A204.1 (cell line): ENCODE data around the gene C21orf58.
"Not testable (repeated sequence)": the region's sequence is repeated elsewhere in the genome, so short reads cannot be mapped to it uniquely, and the experiment has no call there.

Experiments
- FAIRE-seq: peaks from 2 replicates; lab custom pipeline; 2012; peaks lifted over from hg19 to GRCh38; lab: Jason Lieb, UNC

Gene C21orf58

DNA sequence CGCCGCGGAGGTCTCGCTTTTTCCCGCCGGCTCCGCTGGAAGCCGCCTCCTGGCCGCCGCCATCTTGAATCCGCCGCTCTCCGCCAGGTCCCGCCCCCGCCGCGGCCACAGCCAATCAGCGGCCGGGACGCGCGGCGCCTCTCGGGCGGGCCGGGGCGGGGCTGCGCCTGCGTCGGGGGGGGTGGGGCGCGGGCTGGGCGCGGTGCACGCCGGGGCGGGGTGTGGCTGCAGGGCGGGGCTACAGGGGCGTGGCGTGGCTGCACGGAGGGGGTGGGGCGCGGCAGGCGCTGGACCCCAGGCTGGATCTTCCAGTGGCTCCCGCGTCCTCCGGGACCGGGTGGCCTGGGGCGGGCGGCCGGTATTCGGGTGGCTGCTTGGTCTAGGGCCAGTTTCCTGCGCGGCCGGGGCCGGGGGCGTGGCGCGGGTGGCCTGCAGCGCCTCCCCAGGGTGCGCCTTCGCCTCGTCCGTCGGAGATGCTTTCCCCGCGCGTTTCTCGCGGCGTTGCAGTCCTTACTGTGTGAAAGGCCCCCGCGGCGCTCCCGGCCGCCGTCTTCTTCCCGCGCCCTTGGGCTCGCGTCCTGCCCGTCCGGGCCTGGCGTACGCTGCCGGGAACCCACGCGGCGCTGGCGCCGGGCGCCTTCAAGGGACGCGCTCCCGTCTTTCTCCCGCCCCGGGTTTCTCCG lies 861 bp upstream of the C21orf58 start:
- no peak for FAIRE-seq

DNA sequence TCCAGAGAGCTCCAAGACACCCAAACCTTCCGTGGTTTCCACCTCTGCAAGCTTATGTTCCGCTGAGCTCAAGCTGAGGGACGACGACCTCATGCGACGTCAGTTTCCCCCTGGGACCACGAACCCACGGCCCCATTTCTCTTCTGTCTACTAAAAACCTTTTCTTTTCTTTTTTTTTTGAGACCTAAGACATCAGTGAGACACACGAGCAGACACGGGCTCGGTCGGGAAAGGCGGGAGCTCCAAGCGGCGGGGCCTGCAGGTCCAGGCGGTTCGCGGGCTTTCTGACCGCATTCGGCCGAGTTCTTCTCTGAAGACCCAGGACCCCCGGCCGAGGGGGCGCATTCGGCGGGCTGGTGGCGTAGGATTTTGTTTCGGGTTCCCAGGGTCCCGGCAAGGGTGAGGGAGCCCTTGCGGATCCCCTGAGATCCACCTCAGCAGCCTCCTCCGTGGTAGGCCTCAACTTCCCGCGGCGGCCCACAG lies 402 bp downstream of the C21orf58 start:
- FAIRE-seq: no peak

DNA sequence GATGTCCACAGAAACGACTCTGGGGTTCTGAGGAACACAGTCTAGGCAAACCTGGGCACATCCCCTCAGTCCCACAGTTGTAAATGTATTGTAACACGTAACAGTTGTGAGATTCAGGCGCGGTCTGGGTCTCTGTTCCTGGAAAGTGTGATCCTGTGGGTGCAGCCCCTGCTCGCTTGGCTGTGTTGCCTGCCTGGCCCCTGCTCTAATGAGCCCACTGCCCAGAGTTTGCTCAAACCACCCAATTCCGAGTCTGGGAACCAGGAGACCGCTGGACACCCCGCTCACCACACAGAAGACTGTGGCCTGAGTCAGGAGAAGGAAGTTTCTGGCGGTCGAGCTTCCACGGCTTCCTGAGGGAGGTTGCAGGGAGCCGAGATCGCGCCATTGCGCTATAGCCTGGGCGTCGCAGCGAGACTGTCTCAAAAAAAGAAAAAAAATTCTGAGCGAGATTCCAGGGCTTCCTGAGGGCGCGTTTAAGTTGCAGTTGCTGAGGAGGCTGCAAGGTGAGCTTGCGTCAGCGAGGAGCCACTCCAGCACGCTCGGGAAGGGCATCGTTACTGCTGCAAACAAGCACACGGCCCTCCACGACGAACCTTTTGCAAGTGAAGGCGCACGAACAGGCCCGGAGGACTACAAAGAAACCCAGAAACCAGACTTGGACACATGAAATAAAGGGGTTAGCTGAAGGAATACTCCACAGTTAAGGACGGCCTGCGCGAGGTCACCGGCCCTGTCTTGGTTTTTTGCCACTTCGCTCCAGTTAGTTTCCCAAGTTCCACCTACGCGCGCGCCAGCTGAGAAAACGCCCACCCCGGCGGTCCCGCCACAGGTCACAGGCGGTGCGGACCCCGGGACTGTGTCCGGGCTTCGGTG lies 1.1 kb downstream of the C21orf58 start:
- FAIRE-seq: no peak

DNA sequence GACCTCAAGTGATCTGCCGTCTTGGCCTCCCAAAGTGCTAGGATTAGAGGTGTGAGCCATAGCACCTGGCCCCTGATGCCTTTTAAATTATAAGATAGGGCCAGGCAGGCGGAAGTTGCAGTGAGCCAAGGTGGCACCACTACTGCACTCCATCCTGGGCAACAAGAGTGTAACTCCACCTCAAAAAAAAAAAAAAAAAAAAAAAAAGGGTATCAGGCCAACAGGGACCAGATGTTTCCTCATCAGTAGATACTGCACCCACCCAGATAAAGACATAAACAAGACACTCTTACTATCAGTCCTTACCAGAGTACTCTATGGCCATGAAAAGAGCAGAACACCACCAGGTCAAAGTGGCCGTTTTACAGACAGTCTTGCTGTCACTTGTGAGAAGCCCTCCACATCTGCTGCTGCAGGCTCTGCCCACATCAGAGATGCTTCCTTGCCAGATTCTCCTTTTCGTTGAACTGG lies 3.3 kb downstream of the C21orf58 start:
- no peak for FAIRE-seq

DNA sequence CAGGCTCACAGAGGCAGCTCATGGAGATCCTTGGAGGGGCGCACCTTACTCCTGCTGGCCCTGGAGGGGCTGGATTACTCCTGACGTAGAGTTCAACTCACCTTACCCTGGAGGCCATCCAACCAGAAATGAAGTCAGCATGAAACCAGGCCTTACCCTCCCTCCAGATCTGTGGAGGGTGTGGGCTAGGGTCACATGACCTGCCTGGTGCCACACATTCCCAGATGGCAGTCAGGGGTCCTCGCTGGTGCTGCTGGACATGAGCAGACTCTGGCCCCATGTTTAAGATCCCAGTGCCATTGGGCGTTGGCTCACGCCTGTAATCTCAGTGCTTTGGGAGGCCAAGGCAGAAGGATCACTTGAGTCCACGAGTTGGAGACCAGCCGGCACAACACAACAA lies 4.5 kb downstream of the C21orf58 start:
- no peak for FAIRE-seq

DNA sequence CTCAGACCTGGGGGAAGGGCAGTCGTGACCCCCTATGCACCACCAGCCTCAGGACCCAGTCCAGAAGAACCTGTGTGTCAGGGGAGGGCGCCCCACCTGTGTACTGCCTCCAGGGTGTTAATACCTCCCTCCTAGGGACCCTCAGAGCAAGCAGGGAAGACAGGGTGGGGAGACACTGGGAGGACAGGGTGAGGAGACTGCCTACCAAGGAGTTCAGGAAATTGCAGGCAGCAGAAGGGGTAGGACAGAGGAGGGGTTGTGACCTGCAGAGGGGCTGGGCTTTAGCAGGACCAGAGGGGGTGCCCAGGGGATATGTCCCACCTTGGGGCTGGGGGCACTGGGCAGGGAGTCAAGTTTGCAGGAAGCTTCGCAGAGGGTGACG lies 5.2 kb downstream of the C21orf58 start:
- no peak for FAIRE-seq

DNA sequence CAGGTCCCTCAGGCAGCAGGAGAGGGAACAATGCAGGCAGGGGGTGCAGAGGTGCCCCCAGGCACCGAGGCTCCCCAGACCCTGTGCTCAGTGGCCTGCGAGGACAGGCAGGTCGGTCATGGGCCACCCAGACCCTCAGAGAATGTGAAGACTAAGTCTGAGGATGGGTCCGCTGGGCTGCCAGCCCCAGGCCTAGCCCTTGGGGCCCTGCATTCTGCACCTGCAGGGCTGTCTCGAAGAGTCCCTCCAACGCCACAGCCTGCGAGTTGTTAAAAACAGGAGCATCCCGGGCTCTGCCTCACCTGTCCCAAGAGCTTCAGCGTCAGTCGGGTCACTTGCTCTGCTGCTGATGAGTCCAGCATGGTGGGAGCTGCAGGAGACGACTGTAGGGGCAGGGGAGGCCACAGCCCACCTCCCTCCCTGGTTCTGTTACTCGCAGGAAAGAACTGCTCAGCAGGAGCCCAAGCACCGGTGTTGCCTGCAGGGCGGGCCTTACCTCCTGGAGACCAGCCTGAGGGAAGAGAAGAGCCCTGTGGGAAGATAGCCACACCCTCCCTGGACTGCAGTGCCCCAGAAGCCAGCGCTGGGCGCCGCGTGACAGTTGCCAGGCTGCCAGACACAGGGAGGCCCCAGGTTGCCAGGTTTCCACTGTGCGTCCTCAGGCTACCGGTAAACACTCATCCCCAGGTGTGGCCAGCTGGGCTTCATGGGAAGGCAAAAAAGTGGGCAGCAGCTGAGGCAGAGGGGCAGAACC lies 5.8 kb downstream of the C21orf58 start:
- FAIRE-seq: no peak

DNA sequence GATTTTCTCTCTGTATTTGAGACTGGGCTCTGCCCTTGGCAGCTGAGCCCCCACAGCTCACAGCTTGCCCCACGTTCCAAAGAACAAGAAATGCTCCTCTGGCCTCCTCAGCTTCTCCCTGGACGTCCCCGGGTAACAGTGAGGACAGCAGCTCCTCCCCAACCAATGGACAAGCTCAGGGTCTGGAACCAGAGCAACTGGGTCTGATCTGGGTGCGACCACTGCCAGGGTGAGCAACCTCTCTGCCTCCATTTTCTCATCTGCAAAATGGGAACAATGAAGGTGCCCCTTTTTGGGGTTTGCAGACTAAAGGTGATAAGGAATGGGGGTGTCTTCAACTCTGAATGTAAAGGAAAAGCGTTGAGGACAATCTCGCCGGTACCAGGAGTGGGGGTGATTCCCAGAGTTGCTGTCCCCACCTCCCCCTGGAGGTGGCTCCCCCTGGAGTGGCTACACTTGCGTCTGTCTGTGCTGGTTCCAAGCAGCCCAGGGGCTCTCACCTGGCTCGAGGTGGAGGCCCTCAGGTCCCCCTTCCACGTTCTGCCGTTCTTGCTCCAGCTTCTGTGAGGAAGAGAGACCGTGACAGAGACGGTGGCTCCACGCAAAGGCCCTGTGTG lies 6.9 kb downstream of the C21orf58 start:
- FAIRE-seq: no peak

DNA sequence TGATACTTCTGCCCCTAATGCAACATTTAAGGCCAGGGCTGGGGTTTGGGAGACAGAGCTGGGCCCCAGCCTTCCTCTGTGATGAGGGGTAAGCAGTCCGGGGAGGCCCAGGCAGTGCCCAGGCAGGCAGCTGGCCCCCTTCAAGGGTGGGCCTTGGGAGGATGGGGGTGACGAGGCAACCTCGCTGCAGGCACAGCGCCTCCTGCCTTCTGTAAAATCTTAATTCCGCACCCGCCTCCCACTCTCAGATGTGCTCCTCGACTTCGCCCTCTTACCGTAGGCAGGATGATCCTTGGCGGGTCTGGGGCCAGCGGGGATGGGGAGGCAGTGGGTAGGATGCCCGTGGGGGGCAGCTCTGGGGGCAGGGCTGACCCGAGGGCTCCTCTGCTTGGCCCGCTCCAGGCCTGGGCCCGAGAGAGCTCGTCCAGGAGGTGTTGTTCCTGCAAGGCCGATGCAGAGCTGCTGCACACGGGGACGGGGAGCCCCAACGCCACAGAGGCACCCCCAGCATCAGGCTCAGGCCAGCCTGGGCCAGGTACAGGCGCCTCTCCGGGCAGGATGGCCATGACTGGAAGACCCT lies 9.1 kb downstream of the C21orf58 start:
- FAIRE-seq: no peak

DNA sequence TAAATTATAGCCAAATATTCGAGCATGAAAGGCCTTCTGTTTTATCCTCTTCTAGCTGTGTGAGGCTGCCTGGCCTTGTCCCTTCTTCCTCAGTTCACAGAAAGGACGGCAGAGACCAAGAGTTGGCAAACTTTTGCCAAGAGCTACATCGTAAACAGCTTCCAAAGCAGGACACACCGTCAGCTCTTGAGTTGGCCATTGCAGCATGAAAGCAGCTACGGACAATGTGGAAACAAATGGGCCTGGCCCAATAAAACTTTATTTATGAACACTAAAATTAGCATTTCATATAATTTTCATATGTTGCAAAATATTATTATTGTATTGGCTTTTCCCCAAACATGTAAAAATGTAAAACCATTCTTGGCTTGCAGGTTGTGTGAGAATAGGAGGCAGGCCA lies 10.7 kb downstream of the C21orf58 start:
- FAIRE-seq: no peak

DNA sequence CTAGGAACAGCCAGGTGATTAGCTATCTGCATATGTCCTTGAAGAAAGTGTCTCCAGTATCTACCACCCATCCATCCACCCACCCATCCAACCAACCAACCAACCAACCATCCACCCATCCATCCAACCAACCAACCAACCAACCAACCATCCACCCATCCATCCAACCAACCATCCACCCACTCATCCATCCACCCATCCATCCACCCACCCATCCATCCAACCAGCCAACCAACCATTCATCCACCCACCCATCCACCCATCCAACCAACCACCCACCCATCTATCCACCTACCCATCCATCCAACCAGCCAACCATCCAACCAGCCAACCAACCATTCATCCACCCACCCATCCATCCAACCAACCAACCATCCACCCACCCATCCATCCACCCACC lies 12.1 kb downstream of the C21orf58 start:
- no peak for FAIRE-seq

DNA sequence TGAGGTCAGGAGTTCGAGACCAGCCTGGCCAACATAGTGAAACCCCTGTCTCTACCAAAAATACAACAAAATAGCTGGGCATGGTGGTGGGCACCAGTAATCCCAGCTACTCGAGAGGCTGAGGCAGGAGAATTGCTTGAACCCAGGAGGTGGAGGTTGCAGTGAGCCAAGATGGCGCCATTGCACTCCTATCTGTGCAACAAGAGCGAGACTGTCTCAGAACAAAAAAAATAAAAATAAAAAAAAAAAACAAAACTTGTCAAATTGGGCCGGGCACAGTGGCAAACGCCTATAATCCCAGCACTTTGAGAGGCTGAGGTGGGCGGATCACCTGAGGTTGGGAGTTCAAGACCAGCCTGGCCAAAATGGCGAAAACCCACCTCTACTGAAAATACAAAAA lies 13.4 kb downstream of the C21orf58 start:
- FAIRE-seq: not testable (repeated sequence)

DNA sequence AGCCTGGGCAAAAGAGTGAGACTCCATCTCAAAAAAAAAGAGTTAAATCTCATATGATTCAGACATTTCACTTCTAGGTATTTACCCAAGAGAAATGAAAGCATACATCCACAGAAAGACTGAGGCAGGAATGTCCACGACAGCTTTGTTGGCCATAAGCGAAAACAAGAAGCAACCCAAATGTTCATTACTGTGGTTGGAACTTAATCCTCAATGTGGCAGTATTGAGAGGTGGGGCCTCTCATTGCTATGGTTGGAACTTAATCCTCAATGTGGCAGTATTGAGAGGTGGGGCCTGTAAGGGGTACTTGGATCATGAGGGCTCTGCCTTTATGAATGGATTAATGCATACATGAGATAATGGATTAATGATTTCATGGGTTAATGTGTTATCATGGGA lies 15.2 kb downstream of the C21orf58 start:
- no peak for FAIRE-seq

DNA sequence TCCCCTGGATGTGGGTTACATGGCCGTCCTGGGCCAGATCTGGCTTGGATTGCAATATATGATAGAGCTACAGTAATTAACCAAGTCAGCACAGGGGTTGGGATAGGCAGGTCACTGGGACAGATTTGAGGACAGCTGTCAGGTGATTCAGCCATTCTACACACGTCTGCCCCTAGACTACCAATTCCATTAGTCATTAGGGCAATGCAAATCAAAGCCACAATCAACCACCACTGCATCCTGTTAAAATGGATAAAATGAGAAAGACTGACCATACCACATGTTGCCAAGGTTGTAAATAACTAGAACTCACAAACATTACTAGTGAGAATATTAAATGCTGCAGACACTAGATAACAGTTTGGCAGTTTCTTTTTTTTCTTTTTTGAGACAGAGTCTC lies 16.0 kb downstream of the C21orf58 start:
- FAIRE-seq: no peak

DNA sequence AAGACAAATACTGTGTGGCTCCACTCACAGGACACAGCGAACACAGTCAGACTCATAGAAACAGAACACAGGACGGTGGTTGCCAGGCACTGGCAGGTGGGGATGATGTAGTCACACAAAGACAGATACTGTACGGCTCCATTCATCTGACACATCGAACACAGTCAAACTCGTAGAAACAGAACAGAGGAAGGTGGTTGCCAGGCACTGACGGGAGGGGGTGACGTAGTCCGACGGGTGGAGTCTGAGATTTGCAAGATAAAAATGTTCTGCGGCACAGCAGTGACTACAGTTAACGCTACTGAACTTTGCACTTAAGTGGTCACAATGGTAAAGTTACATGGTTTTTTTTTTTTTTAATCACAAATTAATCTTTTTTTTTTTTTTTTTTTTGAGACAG lies 18.7 kb downstream of the C21orf58 start:
- no peak for FAIRE-seq

DNA sequence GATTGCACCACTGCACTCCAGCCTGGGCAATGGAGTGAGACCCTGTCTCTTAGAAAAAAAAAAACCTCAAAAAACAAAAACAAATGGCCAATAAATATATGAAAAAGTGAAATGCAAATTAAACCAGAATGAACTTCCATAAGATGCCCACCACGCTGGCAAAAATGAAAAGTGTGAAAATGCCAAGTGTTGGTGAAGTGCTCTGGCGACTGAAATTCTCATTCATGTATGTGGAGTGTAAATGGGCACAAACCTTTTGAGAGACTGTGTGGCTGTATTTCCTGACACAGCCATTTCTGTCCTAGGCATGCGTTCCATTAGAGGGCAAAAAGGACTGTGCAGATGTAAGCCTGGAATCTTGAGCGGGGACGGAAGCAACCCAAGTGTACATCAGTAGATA lies 19.2 kb downstream of the C21orf58 start:
- FAIRE-seq: no peak

DNA sequence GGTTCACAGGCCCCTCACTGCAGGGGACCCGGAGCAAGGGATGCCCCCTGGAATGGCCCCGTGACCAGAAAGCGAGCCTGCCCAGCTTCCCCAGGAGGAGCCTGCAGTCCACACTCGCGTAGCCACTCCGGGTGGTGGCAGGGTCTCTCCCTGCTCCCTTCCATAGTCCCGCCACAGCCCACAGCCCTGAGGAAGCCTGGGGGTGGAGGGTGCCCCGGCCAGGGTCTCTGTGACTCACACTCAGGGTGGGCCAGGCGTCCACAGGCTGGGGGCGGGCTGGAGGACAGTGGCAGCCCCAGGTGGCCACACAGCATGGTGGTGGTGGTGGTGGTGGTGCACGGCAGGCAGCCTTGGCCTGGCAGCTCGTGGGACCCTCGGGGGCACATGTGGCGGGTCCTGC lies 21.9 kb downstream of the C21orf58 start:
- no peak for FAIRE-seq

DNA sequence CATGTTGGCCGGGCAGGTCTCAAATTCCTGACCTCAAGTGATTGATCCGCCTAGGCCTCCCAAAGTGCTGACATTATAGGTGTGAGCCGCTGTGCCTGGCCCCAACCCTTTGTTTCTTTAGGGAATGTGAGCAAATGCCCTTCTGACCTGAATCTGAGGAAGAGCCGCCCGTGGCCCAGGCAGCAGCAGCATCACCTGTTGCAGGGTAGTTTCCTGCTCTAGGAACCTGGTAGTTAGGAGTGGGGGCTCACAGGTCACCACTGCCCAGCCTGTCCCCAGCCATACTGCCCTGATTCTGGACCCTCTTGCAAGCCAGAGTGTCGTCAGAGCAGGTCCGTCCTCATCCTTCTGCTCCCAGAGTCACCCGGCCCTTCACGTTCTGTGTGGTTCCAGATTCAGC lies 24.5 kb downstream of the C21orf58 start:
- FAIRE-seq: no peak

DNA sequence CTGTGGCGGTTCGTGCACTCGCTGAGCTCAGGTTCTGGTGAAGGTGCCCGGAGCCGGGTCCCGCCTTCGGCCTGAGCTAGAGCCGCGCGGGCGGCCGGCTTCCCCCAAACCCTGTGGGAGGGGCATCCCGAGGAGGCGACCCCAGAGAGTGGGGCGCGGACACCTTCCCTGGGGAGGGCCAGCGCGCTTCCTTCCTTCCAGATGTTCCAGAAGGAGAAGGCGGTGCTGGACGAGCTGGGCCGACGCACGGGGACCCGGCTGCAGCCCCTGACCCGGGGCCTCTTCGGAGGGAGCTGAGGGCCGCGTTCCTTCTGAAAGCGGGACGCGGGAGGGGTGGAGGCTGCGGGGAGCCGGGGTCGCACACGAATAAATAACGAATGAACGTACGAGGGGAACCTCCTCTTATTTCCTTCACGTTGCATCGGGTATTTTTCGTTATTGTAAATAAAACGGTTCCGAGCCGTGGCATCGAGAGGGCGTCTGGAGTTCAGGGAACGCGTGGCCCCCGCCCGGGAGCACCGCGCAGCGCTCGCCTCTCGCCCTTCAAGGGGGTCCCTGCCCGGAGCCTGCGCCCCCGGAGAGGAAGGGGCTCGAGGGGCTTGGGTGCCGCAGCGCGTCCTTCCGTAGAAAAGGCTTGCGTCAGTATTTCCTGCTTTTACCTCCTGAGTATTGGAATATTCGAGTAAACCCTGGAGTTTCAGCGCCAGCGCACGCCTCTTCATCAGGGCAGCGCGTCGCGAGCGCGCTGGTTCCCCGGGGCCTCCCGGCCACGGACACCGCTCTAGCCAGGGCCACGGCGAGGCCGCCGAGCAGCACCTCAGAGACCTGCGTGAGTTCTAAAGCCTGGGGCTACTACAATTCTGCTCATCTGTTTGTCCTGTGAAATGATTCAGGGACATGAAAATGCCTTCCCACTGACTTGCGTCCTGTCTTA lies 26.1 kb downstream of the C21orf58 start:
- FAIRE-seq: no peak

DNA sequence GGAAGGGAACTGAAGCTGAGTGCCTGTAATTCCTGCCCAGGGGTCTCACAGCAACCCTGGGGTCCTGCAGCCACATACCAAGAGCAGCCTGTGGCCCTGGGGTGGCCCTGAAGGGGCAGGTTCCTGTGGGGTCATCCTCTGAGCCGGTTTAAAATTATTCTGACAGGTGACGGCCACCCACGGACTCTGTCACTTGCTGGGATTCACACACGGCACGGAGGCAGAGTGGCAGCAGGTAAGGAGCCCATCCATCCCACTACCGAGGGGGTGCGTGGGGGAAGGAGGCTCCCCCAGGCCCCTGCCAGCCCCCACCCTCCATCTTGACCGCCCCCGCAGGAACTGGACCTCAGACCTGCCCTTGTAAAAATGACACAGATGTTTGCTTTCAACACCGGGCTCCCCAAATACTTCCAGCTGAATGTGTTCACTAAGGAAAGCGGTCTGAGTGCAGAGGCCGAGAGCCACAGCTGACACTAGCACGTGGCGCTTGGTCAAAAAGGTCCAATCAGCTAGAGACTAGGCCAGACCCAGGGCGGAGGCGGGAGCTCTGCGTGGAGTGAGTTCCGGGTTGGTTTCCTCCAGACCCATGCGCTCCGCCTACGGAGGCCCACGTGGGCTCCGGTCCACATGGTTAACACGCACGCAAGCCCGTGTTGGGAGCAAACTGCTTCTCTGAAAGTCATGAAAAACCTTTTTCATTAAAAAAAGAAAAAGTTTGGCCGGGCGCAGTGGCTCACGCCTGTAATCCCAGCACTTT lies 27.5 kb downstream of the C21orf58 start:
- FAIRE-seq: no peak
